CD4-positive, alpha-beta T cell treated with Interleukin-15 for 1 hour (primary cell): ENCODE results near the gene MYOC.
A peak's percentile ranks its signal among the peaks of the same experiment; 100 is the strongest.
"Not testable (repeated sequence)": the region's sequence is repeated elsewhere in the genome, so short reads cannot be mapped to it uniquely, and the experiment has no call there.

Experiments used
- DNase-seq: peaks from one replicate; pipeline ENCODE4 v3.0.0-alpha.2; 2020

MYOC gene

GRCh38 chr1:171652234-171652822, at the start of gene MYOC:
MYOC (minus strand) TSS chr1:171652688; CDS start chr1:171652611, 77 bp downstream.
- no peak for DNase-seq

GRCh38 chr1:171699531-171699930, 47.0 kb upstream of the MYOC start:
- DNase-seq = no peak

DNA sequence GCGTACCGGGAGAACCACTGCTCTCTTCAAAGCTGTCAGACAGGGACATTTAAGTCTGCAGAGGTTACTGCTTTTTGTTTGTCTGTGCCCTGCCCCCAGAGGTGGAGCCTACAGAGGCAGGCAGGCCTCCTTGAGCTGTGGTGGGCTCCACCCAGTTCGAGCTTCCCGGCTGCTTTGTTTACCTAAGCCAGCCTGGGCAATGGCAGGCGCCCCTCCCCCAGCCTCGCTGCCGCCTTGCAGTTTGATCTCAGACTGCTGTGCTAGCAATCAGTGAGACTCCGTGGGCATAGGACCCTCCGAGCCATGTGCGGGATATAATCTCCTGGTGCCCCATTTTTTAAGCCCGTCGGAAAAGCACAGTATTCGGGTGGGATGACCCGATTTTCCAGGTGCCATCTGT, 43.3 kb upstream of the MYOC start:
- DNase-seq = not testable (repeated sequence)

DNA sequence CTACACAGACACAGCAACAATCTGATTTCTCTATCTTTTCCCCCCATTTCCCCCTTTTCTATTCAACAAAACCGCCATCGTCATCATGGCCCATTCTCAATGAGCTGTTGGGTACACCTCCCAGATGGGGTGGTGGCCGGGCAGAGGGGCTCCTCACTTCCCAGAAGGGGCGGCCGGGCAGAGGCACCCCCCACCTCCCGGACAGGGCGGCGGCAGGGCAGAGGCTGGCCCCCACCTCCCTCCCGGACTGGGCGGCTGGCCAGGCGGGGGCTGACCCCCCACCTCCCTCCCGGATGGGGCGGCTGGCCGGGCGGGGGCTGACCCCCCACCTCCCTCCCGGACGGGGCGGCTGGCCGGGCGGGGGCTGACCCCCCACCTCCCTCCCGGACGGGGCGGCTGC, 41.1 kb upstream of the MYOC start:
- not testable (repeated sequence) for DNase-seq

- no peak for DNase-seq
Observed at GRCh38 chr1:171683870-171684269, 31.4 kb upstream of the MYOC start.

- no peak for DNase-seq
Observed at GRCh38 chr1:171680339-171680738, 27.9 kb upstream of the MYOC start.

- no peak for DNase-seq
Observed at GRCh38 chr1:171676823-171677222, 24.3 kb upstream of the MYOC start.

GRCh38 chr1:171674431-171675405, 22.2 kb upstream of the MYOC start:
- no peak for DNase-seq

DNA sequence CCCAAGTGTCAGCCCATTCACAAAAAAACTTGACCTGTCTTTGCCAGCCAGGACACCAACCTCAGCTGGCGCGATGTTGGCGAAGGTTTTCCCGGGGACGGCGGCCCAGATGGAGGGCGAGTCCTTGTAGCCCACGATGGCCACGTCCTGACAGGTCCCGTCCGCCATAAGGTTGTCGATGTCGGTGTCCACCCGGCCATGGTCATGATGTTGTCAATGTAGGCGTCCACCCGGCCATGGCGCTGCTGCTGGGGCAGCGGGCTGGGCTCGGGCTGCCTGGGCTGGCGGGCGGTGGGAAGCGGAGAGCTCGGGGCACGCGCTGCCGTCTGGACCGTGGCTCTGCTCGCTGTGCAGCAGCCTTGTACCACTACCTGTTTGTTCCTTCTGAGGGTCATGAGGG, 18.3 kb upstream of the MYOC start:
- no peak for DNase-seq

DNA sequence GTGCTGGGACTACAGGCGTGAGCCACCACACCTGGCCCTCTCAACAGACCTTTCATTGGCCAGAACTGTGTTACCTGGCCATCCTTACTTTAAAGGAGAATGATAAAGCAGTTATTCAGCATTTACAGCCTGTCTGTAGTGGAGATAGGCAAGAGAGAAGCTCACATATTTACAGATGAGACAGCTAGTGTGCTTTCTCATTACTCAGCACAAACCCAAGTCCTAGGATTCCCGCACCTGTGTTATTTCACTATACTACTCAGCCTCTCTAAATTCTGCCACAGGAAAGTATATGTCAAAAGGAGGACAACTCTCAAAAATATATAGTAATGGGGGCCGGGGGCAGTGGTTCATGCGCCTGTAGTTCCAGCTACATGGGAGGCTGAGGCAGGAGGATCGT, 15.9 kb upstream of the MYOC start:
- no peak for DNase-seq

- DNase-seq = no peak
Observed at GRCh38 chr1:171666114-171666769, 13.8 kb upstream of the MYOC start.

- DNase-seq = no peak
Observed at GRCh38 chr1:171664976-171665375, 12.5 kb upstream of the MYOC start.

- DNase-seq = no peak
Observed at GRCh38 chr1:171663854-171664575, 11.5 kb upstream of the MYOC start.

DNA sequence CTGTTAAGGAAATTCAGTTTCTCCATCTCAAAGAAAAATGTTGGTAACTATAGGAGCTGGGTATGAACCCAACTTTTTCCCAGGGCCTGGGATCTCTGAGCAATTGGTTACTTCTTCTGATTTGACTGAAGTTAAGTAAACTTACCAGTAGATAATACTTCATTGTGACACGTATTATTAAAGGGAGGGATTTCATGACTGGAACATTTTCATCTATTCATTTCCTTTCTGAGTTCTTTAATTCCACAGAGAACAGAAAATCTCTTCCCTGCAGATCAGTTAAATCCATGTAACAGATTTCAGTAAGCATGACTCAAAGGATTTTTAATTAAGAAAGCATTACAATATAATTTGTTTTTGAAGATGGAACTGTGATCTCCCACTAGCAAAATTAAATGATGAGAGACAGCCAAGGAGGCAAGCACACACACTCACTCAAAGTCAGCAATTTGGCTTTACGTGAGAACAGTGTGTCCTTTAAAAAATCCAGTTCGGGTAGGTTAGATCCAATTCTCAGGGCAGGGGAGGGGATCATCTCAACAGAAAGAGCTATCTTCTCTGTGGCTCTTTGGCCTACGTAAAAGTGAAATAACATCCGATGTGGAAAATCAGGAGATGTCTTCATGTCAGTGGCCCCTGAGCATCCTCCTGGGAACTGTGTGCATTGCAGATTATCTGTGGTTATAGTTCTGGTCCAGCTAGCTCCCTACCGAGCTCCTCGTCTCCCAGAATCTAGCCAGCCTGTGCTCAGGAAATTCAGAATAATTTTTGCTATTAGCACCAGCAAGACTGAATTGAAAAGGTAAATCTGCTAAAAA, 10.8 kb upstream of the MYOC start:
- DNase-seq = no peak

DNA sequence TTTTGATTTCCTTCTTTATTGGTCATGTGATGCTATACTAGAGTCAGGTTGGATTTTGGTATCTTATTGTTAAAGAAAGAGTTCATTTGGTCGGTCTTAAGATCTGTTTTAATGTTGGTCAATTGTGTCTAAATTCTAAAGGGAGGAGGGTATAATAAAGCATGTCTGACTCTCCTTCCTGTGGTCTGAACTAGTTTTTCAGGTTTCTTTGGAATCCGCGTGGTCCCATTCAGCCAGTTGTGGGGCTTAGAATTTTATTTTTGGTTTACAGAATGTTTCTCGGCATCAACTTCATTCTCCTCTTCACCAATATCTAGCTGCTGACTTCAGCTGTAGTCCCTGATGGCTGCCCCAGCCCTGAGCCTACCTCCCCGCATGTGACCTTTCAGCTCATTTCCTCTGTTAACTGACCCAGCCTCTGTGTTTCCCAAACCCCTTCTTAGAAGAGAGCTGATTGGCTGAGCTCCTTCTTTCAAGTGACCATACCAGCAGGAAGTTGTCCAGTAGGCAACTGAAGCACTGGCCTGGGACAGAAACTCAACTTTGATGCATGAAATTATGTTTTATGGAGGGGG, 8.7 kb upstream of the MYOC start:
- no peak for DNase-seq

GRCh38 chr1:171656206-171656605, 3.7 kb upstream of the MYOC start:
- not testable (repeated sequence) for DNase-seq

- DNase-seq = no peak
Observed at GRCh38 chr1:171655746-171656116, 3.2 kb upstream of the MYOC start.

DNA sequence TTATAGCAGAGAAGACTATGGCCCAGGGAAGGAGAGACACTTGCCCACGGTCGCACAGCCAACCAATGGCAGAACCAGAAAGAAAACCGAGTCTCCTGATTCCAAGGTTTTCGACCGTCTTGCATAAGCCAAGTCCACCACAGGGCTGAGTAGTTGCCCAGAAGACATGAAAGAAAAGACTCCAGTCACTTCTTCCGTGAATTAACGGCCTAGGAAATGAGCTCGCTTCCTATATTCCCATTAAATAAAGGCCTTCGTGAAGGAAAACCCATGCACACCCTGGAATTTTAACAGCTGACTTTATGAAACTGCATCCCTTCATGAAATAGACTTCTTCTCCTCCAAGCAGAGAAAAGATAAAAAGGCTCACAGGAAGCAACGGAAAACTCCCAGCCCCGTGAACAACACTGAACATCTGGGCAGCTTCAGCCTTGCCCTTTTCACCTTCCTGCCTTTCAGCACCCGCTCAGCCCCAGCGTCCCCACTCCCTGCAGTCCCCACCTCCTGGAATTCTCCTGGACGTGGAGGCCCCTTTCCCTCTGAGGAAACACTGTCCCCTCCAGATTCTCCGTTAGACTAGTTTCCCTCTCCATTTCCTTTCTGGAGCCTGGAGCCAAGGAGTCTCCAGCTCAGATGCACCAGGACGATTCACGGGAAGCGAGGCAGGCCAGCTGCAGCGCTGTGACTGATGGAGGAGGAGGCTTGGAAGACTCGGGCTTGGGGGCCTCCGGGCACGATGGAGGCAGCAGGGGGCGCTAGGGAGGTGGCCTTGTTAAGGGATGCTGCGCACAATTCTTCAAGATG, 2.7 kb upstream of the MYOC start:
- DNase-seq = peak; percentile 34

- DNase-seq = no peak
Observed at GRCh38 chr1:171654201-171654941, 1.9 kb upstream of the MYOC start.

GRCh38 chr1:171653796-171654195, 1.3 kb upstream of the MYOC start:
- DNase-seq = no peak
